Suprapubic skin (tissue), 4 donors: Measurements from ENCODE around the gene KCND3. TPM values are rescaled to one million over a fixed set of nuclear protein-coding genes. Genes with fewer than 3 reads are reported as not detected.

Experiments
- DNase-seq, 2 donors: peaks; one replicate each; pipeline ENCODE4 v3.0.0-alpha.2; 2019; ENCODE audit warnings: low spot score in 2 of 2
- H3K27ac ChIP-seq: fragments of 200-600 bp; sonication (generic); one replicate; pipeline ENCODE4 v1.5.1; 2019
- H3K27me3 ChIP-seq: fragments of 200-600 bp; sonication (generic); one replicate; pipeline ENCODE4 v1.5.1; 2019
- H3K36me3 ChIP-seq: fragments of 200-600 bp; sonication (generic); one replicate; pipeline ENCODE4 v1.5.1; 2019
- H3K4me1 ChIP-seq: fragments of 200-600 bp; sonication (generic); one replicate; pipeline ENCODE4 v1.5.1; 2019
- H3K4me3 ChIP-seq: fragments of 200-600 bp; sonication (generic); one replicate; pipeline ENCODE4 v1.5.1; 2019; ENCODE audit warnings: mild to moderate bottlenecking
- H3K9me3 ChIP-seq: fragments of 200-600 bp; sonication (generic); one replicate; pipeline ENCODE4 v1.5.1; 2019
- EP300 ChIP-seq: sonication (generic); formaldehyde crosslinking; IDR thresholded peaks from one replicate; pipeline ENCODE4 v1.6.1; 2017; ENCODE audit warnings: antibody characterized with exemption
- POLR2A ChIP-seq, 2 donors: fragments of 450-650 bp; IDR thresholded peaks; one replicate each; pipeline ENCODE4 v1.6.1; 2017; ENCODE audit warnings: antibody characterized with exemption in 2 of 2, mild to moderate bottlenecking in 2 of 2, moderate library complexity in 2 of 2
- POLR2AphosphoS5 ChIP-seq, 3 donors: sonication (generic); formaldehyde crosslinking; IDR thresholded peaks; one replicate each; pipeline ENCODE4 v1.6.1; 2017; ENCODE audit warnings: antibody characterized with exemption in 3 of 3
- WGBS: methylation state at CpG from one replicate; pipeline ENCODE4 v1.1.5; 2018; 5-methylcytosine and 5-hydroxymethylcytosine counted together
- total RNA-seq, 4 donors: library from RNA; depleted of rRNA; stranded (reverse); fragments of >200 nt; gene quantifications; one replicate each; pipeline ENCODE4 v1.1.0, GENCODE V29; 2016
- TF ChIP-seq, protein P1 (sequence below), 2 donors: fragments of 200-600 bp in 1 of 2; fragments of 450-650 bp in 1 of 2; sonication (generic) in 1 of 2; IDR thresholded peaks; one replicate each; pipeline ENCODE4 v1.5.1; 2016 to 2019; ENCODE audit warnings: antibody characterized with exemption in 2 of 2, mild to moderate bottlenecking in 1 of 2, moderate library complexity in 1 of 2

Gene KCND3
- total RNA-seq, 4 donors from 2014 or later = 6.8 to 11.4 (median 10.2) TPM

DNA sequence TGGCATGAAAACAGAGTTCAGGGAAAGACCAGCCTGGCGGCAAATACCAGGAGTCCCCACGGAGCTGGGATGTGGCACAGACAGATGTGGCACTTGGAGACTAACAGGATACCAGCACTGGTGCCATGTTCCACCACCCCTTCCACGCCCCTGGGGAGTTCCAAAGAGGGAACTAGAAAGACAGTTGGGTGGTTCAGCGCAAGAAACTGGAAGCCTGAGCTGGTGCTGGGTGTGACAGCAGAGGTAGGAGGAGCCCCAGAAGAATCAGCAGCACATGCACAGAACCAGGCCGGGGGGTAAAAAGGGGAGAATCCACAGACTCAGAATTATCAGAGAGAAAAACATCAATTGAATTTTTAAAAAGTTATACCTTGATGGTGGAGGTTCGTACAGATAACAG lies 211.4 kb downstream of the KCND3 start:
- H3K9me3 ChIP-seq = no peaks in the 10 kb centered on the region
- 75% methylated on average over 6 of the region's 6 CpGs for WGBS
- no peaks in the 10 kb centered on the region for H3K27me3 ChIP-seq
- H3K4me3 ChIP-seq = no peak overlapping the region
- TF ChIP-seq, protein P1, sequence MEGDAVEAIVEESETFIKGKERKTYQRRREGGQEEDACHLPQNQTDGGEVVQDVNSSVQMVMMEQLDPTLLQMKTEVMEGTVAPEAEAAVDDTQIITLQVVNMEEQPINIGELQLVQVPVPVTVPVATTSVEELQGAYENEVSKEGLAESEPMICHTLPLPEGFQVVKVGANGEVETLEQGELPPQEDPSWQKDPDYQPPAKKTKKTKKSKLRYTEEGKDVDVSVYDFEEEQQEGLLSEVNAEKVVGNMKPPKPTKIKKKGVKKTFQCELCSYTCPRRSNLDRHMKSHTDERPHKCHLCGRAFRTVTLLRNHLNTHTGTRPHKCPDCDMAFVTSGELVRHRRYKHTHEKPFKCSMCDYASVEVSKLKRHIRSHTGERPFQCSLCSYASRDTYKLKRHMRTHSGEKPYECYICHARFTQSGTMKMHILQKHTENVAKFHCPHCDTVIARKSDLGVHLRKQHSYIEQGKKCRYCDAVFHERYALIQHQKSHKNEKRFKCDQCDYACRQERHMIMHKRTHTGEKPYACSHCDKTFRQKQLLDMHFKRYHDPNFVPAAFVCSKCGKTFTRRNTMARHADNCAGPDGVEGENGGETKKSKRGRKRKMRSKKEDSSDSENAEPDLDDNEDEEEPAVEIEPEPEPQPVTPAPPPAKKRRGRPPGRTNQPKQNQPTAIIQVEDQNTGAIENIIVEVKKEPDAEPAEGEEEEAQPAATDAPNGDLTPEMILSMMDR (IDR thresholded peaks at IDR 0.05) = no peak
- TF ChIP-seq EP300 (no peak), POLR2A (IDR thresholded peaks at IDR 0.05) (no peak), POLR2AphosphoS5 (IDR thresholded peaks at IDR 0.05) (no peak)
- no peaks in the 10 kb centered on the region for H3K36me3 ChIP-seq
- no peaks in the 10 kb centered on the region for H3K4me1 ChIP-seq
- DNase-seq = no peak
- H3K27ac ChIP-seq = no peak overlapping the region

DNA sequence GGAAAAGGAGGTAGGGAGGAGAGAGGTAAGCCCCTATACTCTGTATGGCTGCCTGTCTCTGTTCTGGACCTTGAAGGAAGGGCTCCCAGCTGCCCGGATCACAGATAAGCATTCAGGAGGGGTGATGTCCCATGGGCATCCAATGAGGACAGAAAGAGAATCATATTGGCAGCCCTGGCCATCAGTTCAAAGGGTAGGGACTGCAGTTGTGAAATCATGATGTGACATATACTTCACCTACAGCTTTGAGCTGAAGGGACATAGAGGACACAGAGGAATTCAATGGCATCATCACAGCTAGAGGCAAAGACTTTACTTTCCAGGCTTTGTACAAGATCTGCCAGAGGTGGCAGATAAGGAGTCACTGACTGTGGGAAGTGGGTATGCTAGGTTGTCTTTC lies 212.2 kb downstream of the KCND3 start:
- Histone ChIP-seq H3K27me3 (no peaks in the 10 kb centered on the region), H3K27ac (no peak overlapping the region), H3K4me1 (no peaks in the 10 kb centered on the region), H3K4me3 (no peak overlapping the region), H3K36me3 (no peaks in the 10 kb centered on the region), H3K9me3 (no peaks in the 10 kb centered on the region)
- no peak for DNase-seq
- TF ChIP-seq, protein P1 (IDR thresholded peaks at IDR 0.05) = no peak
- TF ChIP-seq POLR2A (IDR thresholded peaks at IDR 0.05) (no peak), POLR2AphosphoS5 (IDR thresholded peaks at IDR 0.05) (no peak)
- WGBS = 93% methylated on average over 1 of the region's 1 CpG

DNA sequence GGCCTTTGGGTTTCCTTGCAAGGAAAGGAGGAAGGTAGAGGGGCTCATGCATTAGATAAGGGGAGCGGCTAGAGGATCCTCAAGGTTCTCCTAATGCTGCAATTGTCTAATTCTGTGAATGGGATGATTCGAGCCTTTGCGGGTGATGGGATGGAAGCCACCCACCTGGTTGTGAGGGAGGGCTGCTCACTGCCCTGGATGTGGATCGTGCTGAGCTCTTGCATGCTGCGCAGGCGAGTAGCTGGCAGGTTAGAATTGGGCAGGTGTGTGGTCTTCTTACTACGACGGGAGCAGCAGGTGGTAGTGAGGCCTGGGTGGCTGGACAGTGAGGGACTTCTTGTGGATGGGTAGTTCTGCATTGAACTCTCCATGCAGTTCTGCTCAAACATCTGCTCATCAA lies 212.6 kb downstream of the KCND3 start:
- Histone ChIP-seq H3K27me3 (no peaks in the 10 kb centered on the region), H3K4me1 (no peaks in the 10 kb centered on the region), H3K9me3 (no peaks in the 10 kb centered on the region), H3K4me3 (no peak overlapping the region), H3K36me3 (no peaks in the 10 kb centered on the region), H3K27ac (no peak overlapping the region)
- no peak for DNase-seq
- TF ChIP-seq POLR2AphosphoS5 (IDR thresholded peaks at IDR 0.05) (no peak), EP300 (no peak), POLR2A (IDR thresholded peaks at IDR 0.05) (no peak)
- TF ChIP-seq, protein P1 (IDR thresholded peaks at IDR 0.05) = no peak
- 94% methylated on average over 8 of the region's 8 CpGs for WGBS

DNA sequence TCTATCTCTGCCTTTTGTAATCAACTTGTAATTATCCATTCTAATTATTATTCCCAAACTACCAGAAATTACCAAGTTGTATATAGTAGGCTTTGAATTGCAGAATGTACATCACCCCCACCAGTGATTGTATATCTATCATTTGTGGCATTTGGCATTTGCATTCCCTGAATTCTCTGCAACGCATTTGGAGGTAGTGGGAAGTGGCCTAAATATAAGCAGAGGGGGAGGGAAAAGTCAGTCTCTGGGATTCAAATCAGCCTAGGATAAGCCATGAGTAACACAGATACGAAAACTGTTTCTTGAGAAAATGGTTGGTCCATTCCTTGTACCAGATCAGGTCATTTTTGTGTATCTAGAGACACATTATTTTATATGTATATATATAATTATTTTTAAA lies 213.1 kb downstream of the KCND3 start:
- DNase-seq = no peak
- Histone ChIP-seq H3K27me3 (no peaks in the 10 kb centered on the region), H3K36me3 (no peaks in the 10 kb centered on the region), H3K9me3 (no peaks in the 10 kb centered on the region), H3K4me1 (no peaks in the 10 kb centered on the region), H3K4me3 (no peak overlapping the region), H3K27ac (no peak overlapping the region)
- WGBS = 75% methylated on average over 2 of the region's 2 CpGs
- TF ChIP-seq POLR2AphosphoS5 (IDR thresholded peaks at IDR 0.05) = no peak
- TF ChIP-seq EP300 = no peak
- TF ChIP-seq, protein P1 (IDR thresholded peaks at IDR 0.05) = no peak
- no peak for TF ChIP-seq POLR2A (IDR thresholded peaks at IDR 0.05)

DNA sequence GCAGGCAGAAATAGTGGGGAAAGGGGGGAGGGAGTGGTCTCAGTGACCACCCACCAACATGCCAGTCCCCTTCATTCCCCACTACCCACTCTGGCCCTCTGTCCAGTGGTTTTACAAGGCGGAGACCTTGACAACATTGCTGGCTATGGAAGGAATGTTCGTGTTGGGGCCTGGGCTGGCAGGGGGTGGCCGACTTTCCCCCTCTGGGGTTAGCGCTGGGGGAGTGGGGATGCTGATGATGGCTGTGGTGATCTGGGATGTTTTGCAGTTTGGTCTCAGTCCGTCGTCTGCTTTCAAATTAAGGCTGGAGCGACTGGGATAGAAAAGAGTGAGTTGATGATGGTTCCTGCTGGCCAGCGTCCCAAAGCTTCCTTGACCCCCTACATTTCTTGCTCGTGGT lies 213.5 kb downstream of the KCND3 start:
- 81% methylated on average over 7 of the region's 9 CpGs for WGBS
- H3K27me3 ChIP-seq = no peaks in the 10 kb centered on the region
- TF ChIP-seq POLR2AphosphoS5 (IDR thresholded peaks at IDR 0.05) = no peak
- TF ChIP-seq, protein P1 (IDR thresholded peaks at IDR 0.05) = no peak
- no peak for TF ChIP-seq POLR2A (IDR thresholded peaks at IDR 0.05)

More for the DNA sequence above, 213.5 kb downstream of the KCND3 start:
- Histone ChIP-seq H3K4me1 (no peaks in the 10 kb centered on the region), H3K27ac (no peak overlapping the region), H3K4me3 (no peak overlapping the region), H3K9me3 (no peaks in the 10 kb centered on the region), H3K36me3 (no peaks in the 10 kb centered on the region)
- DNase-seq = no peak
